ENCODE results near the gene MUC6. TPM values are rescaled to one million over a fixed set of nuclear protein-coding genes. Genes with fewer than 3 reads are reported as not detected.

Gene MUC6
- total and polyA plus RNA-seq, 8 donors: 25.5 to 239 (median 94.3) TPM

GRCh38 chr11:1074244-1075221 lies 38.0 kb upstream of the MUC6 start, which contains the start of gene MUC2:
MUC2 (plus strand) TSS chr11:1074874.
- 80 to 89% methylated on average over 32 of the region's 32 CpGs for WGBS, 2 donors
- no peak for TF ChIP-seq CTCF (IDR thresholded peaks at IDR 0.05)
- Histone ChIP-seq H3K9me3 (no peaks in the 10 kb centered on the region), H3K36me3 (no peaks in the 10 kb centered on the region), H3K27me3 (no peaks in the 10 kb centered on the region), H3K27ac (peak within 1 kb of the TSS in 3 of 4 donors; percentile 42 to 62 (median 51)), H3K4me1 (peaks cover 0 to 10% (median 0%) of the 10 kb centered on the region in 3 donors), H3K4me3 (no peak within 1 kb of the TSS)
- FAIRE-seq (no peak), DNase-seq (peak in 3 of 6 donors; percentile 38 to 80 (median 55)), ATAC-seq (no peak)
- intact Hi-C loops (cut with DNase I): no loop called here

- Histone ChIP-seq H3K27me3 (no peaks in the 10 kb centered on the region), H3K27ac (peak overlapping the region in 3 of 4 donors; percentile 42 to 62 (median 51)), H3K36me3 (no peaks in the 10 kb centered on the region), H3K4me1 (peaks cover 0 to 10% (median 0%) of the 10 kb centered on the region in 3 donors), H3K4me3 (no peak overlapping the region), H3K9me3 (no peaks in the 10 kb centered on the region)
- FAIRE-seq (no peak), ATAC-seq (no peak), DNase-seq (no peak)
- TF ChIP-seq CTCF (IDR thresholded peaks at IDR 0.05): no peak
- intact Hi-C loops (cut with DNase I): no loop called here
- 76 to 91% methylated on average over 11 of the region's 11 CpGs for WGBS, 2 donors
Measured at GRCh38 chr11:1073851-1074243, 37.3 kb upstream of the MUC6 start.

- WGBS, 2 donors: 20 to 25% methylated on average over 10 to 13 of the region's 13 CpGs
- peak; percentile 62 to 91 (median 74) for DNase-seq
- TF ChIP-seq CTCF (IDR thresholded peaks at IDR 0.05): no peak
- peak; percentile 76 to 93 (median 90) for ATAC-seq
- Histone ChIP-seq H3K4me3 (no peak overlapping the region), H3K27ac (peak overlapping the region; percentile 30 to 62 (median 46)), H3K36me3 (no peaks in the 10 kb centered on the region), H3K27me3 (no peaks in the 10 kb centered on the region), H3K4me1 (peaks cover 0 to 10% (median 0%) of the 10 kb centered on the region in 3 donors), H3K9me3 (no peaks in the 10 kb centered on the region)
- no peak for FAIRE-seq
- intact Hi-C loops (cut with DNase I): no loop called here
Measured at GRCh38 chr11:1073261-1073724, 36.8 kb upstream of the MUC6 start.

GRCh38 chr11:1072821-1073231 lies 36.3 kb upstream of the MUC6 start:
- Histone ChIP-seq H3K27ac (peak overlapping the region in 3 of 4 donors; percentile 30 to 62 (median 51)), H3K36me3 (no peaks in the 10 kb centered on the region), H3K4me3 (no peak overlapping the region), H3K4me1 (peaks cover 0 to 10% (median 0%) of the 10 kb centered on the region in 3 donors), H3K9me3 (no peaks in the 10 kb centered on the region), H3K27me3 (no peaks in the 10 kb centered on the region)
- FAIRE-seq (no peak), ATAC-seq (no peak), DNase-seq (peak in 1 of 6 donors; percentile 73)
- WGBS, 2 donors: 63 to 80% methylated on average over 7 to 9 of the region's 9 CpGs
- no peak for TF ChIP-seq CTCF (IDR thresholded peaks at IDR 0.05)
- intact Hi-C loops (cut with DNase I): no loop called here
